HEK293 (cell line): Measurements from ENCODE around the gene APOC1.

Experiments used
- CTCF ChIA-PET: fragments of 350-600 bp; formaldehyde crosslinking; extraction: SDS; loops from one replicate; lab custom pipeline; 2021; ENCODE audit warnings: antibody characterized with exemption; lab: Yijun Ruan, JAX
- POLR2A ChIA-PET: fragments of 300-600 bp; formaldehyde crosslinking; extraction: SDS; loops from one replicate; lab custom pipeline; 2020; ENCODE audit warnings: antibody characterized with exemption, inconsistent platforms; lab: Yijun Ruan, JAX
- H3K27ac ChIP-seq: fragments of 200-500 bp; sonication (Bioruptor generic); 2 replicates; pipeline ENCODE4 v1.5.1; 2014; ENCODE audit warnings: low read depth, low read length, control low read depth, inconsistent platforms; ENCODE audit errors: extremely low read depth
- H3K36me3 ChIP-seq, 2 experiments: fragments of 200-500 bp in 1 of 2; sonication (Bioruptor generic) in 1 of 2; 1 replicate in 1 of 2; 2 replicates in 1 of 2; pipeline ENCODE4 v1.5.1; 2014 to 2017; ENCODE audit warnings: inconsistent platforms in 2 of 2, low read length in 2 of 2; ENCODE audit not compliant: control insufficient read depth in 2 of 2, insufficient read depth in 1 of 2
- H3K4me1 ChIP-seq: fragments of 200-500 bp; sonication (Bioruptor generic); 2 replicates; pipeline ENCODE4 v1.5.1; 2014; ENCODE audit warnings: mild to moderate bottlenecking, low read length, inconsistent platforms; ENCODE audit not compliant: control insufficient read depth, insufficient read depth
- H3K4me3 ChIP-seq: 2 replicates; pipeline ENCODE4 v1.5.1; 2011; ENCODE audit warnings: low read depth, mild to moderate bottlenecking, control low read depth, low read length, moderate library complexity
- H3K9me3 ChIP-seq: fragments of 200-500 bp; sonication (Bioruptor generic); 2 replicates; pipeline ENCODE4 v1.5.1; 2014; ENCODE audit warnings: low read depth, low read length, inconsistent platforms; ENCODE audit not compliant: control insufficient read depth, insufficient read depth
- CTCF ChIP-seq: fragments of 450-650 bp; formaldehyde crosslinking; IDR thresholded peaks from 2 replicates; pipeline ENCODE4 v1.5.1; 2016; ENCODE audit warnings: missing biosample characterization, missing genetic modification characterization
- HOXA7 ChIP-seq: sonication (generic); formaldehyde crosslinking; IDR thresholded peaks from 2 replicates; pipeline ENCODE4 v1.8.1; 2022; ENCODE audit warnings: missing genetic modification reagents, borderline replicate concordance
- HOXD13 ChIP-seq: sonication (generic); formaldehyde crosslinking; IDR thresholded peaks from 2 replicates; pipeline ENCODE4 v1.8.0; 2022; ENCODE audit warnings: missing genetic modification reagents, borderline replicate concordance
- KLF16 ChIP-seq: fragments of 450-650 bp; formaldehyde crosslinking; IDR thresholded peaks from 2 replicates; pipeline ENCODE4 v1.5.1; 2017; ENCODE audit warnings: missing biosample characterization, missing genetic modification characterization
- KLF8 ChIP-seq: fragments of 450-650 bp; formaldehyde crosslinking; IDR thresholded peaks from 2 replicates; pipeline ENCODE4 v1.5.1; 2016; ENCODE audit warnings: missing biosample characterization, missing genetic modification characterization
- PRDM1 ChIP-seq: fragments of 450-650 bp; formaldehyde crosslinking; IDR thresholded peaks from 2 replicates; pipeline ENCODE4; 2016; ENCODE audit warnings: missing biosample characterization, missing genetic modification characterization
- PRDM2 ChIP-seq: fragments of 450-650 bp; formaldehyde crosslinking; IDR thresholded peaks from 2 replicates; pipeline ENCODE4 v1.5.1; 2016; ENCODE audit warnings: missing biosample characterization, missing genetic modification characterization, borderline replicate concordance
- SCRT1 ChIP-seq: fragments of 450-650 bp; formaldehyde crosslinking; IDR thresholded peaks from 2 replicates; pipeline ENCODE4 v1.5.1; 2016; ENCODE audit warnings: missing biosample characterization, missing genetic modification characterization, borderline replicate concordance
- SETDB1 ChIP-seq: IDR thresholded peaks from one replicate; pipeline ENCODE4 v1.6.1; 2017; ENCODE audit warnings: mild to moderate bottlenecking, low read length, moderate library complexity, mixed read lengths; ENCODE audit not compliant: insufficient read length
- SP7 ChIP-seq: fragments of 450-650 bp; formaldehyde crosslinking; IDR thresholded peaks from 2 replicates; pipeline ENCODE4 v1.5.1; 2016; ENCODE audit warnings: missing biosample characterization, missing genetic modification characterization
- YY1 ChIP-seq: fragments of 450-650 bp; formaldehyde crosslinking; IDR thresholded peaks from 2 replicates; pipeline ENCODE4 v1.5.1; 2018; ENCODE audit warnings: missing biosample characterization, missing genetic modification characterization
- ZBTB17 ChIP-seq: fragments of 450-650 bp; formaldehyde crosslinking; IDR thresholded peaks from 2 replicates; pipeline ENCODE4 v1.5.1; 2016; ENCODE audit warnings: missing biosample characterization, missing genetic modification characterization
- ZBTB20 ChIP-seq: fragments of 450-650 bp; formaldehyde crosslinking; IDR thresholded peaks from 2 replicates; pipeline ENCODE4 v1.5.1; 2016; ENCODE audit warnings: missing biosample characterization, missing genetic modification characterization
- ZBTB48 ChIP-seq: fragments of 450-650 bp; formaldehyde crosslinking; IDR thresholded peaks from 2 replicates; pipeline ENCODE4 v1.5.1; 2016; ENCODE audit warnings: missing biosample characterization, missing genetic modification characterization
- ZBTB8A ChIP-seq: fragments of 450-650 bp; formaldehyde crosslinking; IDR thresholded peaks from 2 replicates; pipeline ENCODE4 v1.5.1; 2016; ENCODE audit warnings: missing biosample characterization, missing genetic modification characterization
- ZFHX2 ChIP-seq: fragments of 450-650 bp; formaldehyde crosslinking; conservative IDR thresholded peaks from 2 replicates; pipeline ENCODE4 v1.5.1; 2016; ENCODE audit warnings: missing biosample characterization, missing genetic modification characterization
- ZFP3 ChIP-seq: fragments of 450-650 bp; formaldehyde crosslinking; IDR thresholded peaks from 2 replicates; pipeline ENCODE4 v1.5.1; 2016; ENCODE audit warnings: low read depth, missing biosample characterization, missing genetic modification characterization
- ZNF114 ChIP-seq: fragments of 450-650 bp; formaldehyde crosslinking; IDR thresholded peaks from 2 replicates; pipeline ENCODE4 v1.5.0; 2017; ENCODE audit warnings: missing biosample characterization, missing genetic modification characterization
- ZNF155 ChIP-seq: fragments of 450-650 bp; formaldehyde crosslinking; IDR thresholded peaks from 2 replicates; pipeline ENCODE4 v1.5.1; 2016; ENCODE audit warnings: missing biosample characterization, missing genetic modification characterization
- ZNF202 ChIP-seq: fragments of 450-650 bp; formaldehyde crosslinking; IDR thresholded peaks from 2 replicates; pipeline ENCODE4 v1.5.1; 2016; ENCODE audit warnings: missing biosample characterization, missing genetic modification characterization, borderline replicate concordance
- ZNF311 ChIP-seq: fragments of 450-650 bp; formaldehyde crosslinking; IDR thresholded peaks from 2 replicates; pipeline ENCODE4 v1.5.1; 2017; ENCODE audit warnings: missing biosample characterization, missing genetic modification characterization, borderline replicate concordance
- ZNF362 ChIP-seq: fragments of 450-650 bp; formaldehyde crosslinking; IDR thresholded peaks from 2 replicates; pipeline ENCODE4 v1.5.1; 2016; ENCODE audit warnings: missing biosample characterization, missing genetic modification characterization
- ZNF529 ChIP-seq: fragments of 450-650 bp; formaldehyde crosslinking; IDR thresholded peaks from 2 replicates; pipeline ENCODE4 v1.5.1; 2017; ENCODE audit warnings: missing genetic modification characterization, missing biosample characterization; ENCODE audit not compliant: insufficient replicate concordance
- ZNF561 ChIP-seq: fragments of 450-650 bp; IDR thresholded peaks from 2 replicates; pipeline ENCODE4 v1.5.1; 2018; ENCODE audit warnings: missing biosample characterization, missing genetic modification characterization, borderline replicate concordance
- ZNF658 ChIP-seq: fragments of 450-650 bp; formaldehyde crosslinking; IDR thresholded peaks from 2 replicates; pipeline ENCODE4; 2016; ENCODE audit warnings: missing biosample characterization, missing genetic modification characterization
- ZNF747 ChIP-seq: fragments of 450-650 bp; formaldehyde crosslinking; IDR thresholded peaks from 2 replicates; pipeline ENCODE4 v1.5.1; 2016; ENCODE audit warnings: missing biosample characterization, missing genetic modification characterization
- ZNF76 ChIP-seq: fragments of 450-650 bp; formaldehyde crosslinking; IDR thresholded peaks from 2 replicates; pipeline ENCODE4; 2016; ENCODE audit warnings: low read depth, missing biosample characterization, missing genetic modification characterization, borderline replicate concordance
- ZNF777 ChIP-seq: fragments of 450-650 bp; formaldehyde crosslinking; IDR thresholded peaks from 2 replicates; pipeline ENCODE4 v1.5.1; 2017; ENCODE audit warnings: missing biosample characterization, missing genetic modification characterization, borderline replicate concordance

APOC1 gene

GRCh38 chr19:44889830-44890365 lies 24.5 kb upstream of the APOC1 start (continued):
- TF ChIP-seq CTCF (tag by site-specific recombination) (peak; percentile 21; the same call in 1 of the 2 replicates), YY1 (tag by site-specific recombination) (0 out of 2 replicates have a peak, but pooled peaks have one; percentile 46), HOXD13 (CRISPR knock-in tag) (no peak), ZNF529 (tag by site-specific recombination) (no peak), ZNF114 (no peak), ZNF777 (tag by site-specific recombination) (no peak), ZFHX2 (tag by site-specific recombination) (no peak), SP7 (tag by site-specific recombination) (no peak), PRDM1 (no peak; the same call in 1 of the 2 replicates), KLF8 (no peak), ZFP3 (tag by site-specific recombination) (no peak), ZNF311 (tag by site-specific recombination) (no peak), ZBTB8A (tag by site-specific recombination) (0 out of 2 replicates have a peak, but pooled peaks have one; percentile 52), ZNF202 (no peak), KLF16 (tag by site-specific recombination) (no peak), HOXA7 (CRISPR knock-in tag) (no peak)

- Histone ChIP-seq H3K27ac (peak overlapping the region; percentile 70), H3K36me3 (peaks cover 35 to 62% of the 10 kb centered on the region in 2 experiments)
- no peak for TF ChIP-seq ZNF561
- no peak for TF ChIP-seq ZNF747 (tag by site-specific recombination)
- TF ChIP-seq PRDM2 (tag by site-specific recombination) = no peak
- TF ChIP-seq SCRT1 (tag by site-specific recombination) = no peak
- TF ChIP-seq ZBTB17 (tag by site-specific recombination) = peak; percentile 99
- peak; percentile 44 for TF ChIP-seq SETDB1
- no peak for TF ChIP-seq ZNF658 (tag by site-specific recombination)
- TF ChIP-seq KLF16 (tag by site-specific recombination) = peak; percentile 93
- peak; percentile 100 for TF ChIP-seq ZNF76
- no peak for TF ChIP-seq ZNF362 (tag by site-specific recombination)
- no peak for TF ChIP-seq ZNF155
- TF ChIP-seq ZBTB48 (tag by site-specific recombination) = peak; percentile 11; the same call in 1 of the 2 replicates
- peak; percentile 59; the same call in 1 of the 2 replicates for TF ChIP-seq ZBTB20 (tag by site-specific recombination)
Measured at GRCh38 chr19:44890366-44891015, 23.9 kb upstream of the APOC1 start.

More at GRCh38 chr19:44890366-44891015, 23.9 kb upstream of the APOC1 start:
- peak overlapping the region; percentile 42 for H3K4me3 ChIP-seq
- ChIA-PET CTCF (interaction anchor here (0.6 to 2.2 kb wide), 12 partner anchors 14 to 1588 kb away, joined by 3 to 19 read pairs (median 3); partner anchors contain the start of genes APOE and NECTIN2), POLR2A (interaction anchor here (0.6 to 2.6 kb wide), 20 partner anchors 9 to 956 kb away, joined by 3 to 15 read pairs (median 4); partner anchors contain the start of genes APOE, BLOC1S3, CLASRP and CLPTM1)
- peaks cover 6% of the 10 kb centered on the region for H3K4me1 ChIP-seq
- no peaks in the 10 kb centered on the region for H3K9me3 ChIP-seq
